ENCODE data around the gene TOR3A. TPM values are rescaled to one million over a fixed set of nuclear protein-coding genes. Genes with fewer than 3 reads are reported as not detected.

The TOR3A gene
- total and polyA plus RNA-seq, 2 of the 13 experiments (the other 11 are each of a cell fraction or from before 2014, with no cell fraction given): 14.7 to 28.4 TPM

GRCh38 chr1:179091691-179092165 is 9.9 kb downstream of the TOR3A start (continued):
- TF ChIP-seq GTF3A (CRISPR knock-in tag; conservative IDR thresholded peaks at IDR 0.05) (no peak), MYNN (CRISPR knock-in tag; IDR thresholded peaks at IDR 0.05; ENCODE audit: low read depth) (no peak), REPIN1 (CRISPR knock-in tag; IDR thresholded peaks at IDR 0.05; ENCODE audit: borderline replicate concordance, low read depth) (peak; percentile 83), HOXA9 (CRISPR knock-in tag; IDR thresholded peaks at IDR 0.05; ENCODE audit: borderline replicate concordance) (no peak), NFE2L1 (CRISPR knock-in tag; IDR thresholded peaks at IDR 0.05; ENCODE audit: borderline replicate concordance) (no peak), MAX (IDR thresholded peaks at IDR 0.05) (peak; percentile 71), ZMAT5 (CRISPR knock-in tag; IDR thresholded peaks at IDR 0.05; ENCODE audit: borderline replicate concordance, low read depth) (no peak), ZNF225 (CRISPR knock-in tag; IDR thresholded peaks at IDR 0.05) (peak; percentile 70; the same call in 1 of the 2 replicates), ZNF512B (CRISPR knock-in tag; IDR thresholded peaks at IDR 0.05; ENCODE audit: borderline replicate concordance) (no peak), SNAI1 (CRISPR knock-in tag; IDR thresholded peaks at IDR 0.05; ENCODE audit: borderline replicate concordance) (no peak), MED8 (CRISPR knock-in tag; IDR thresholded peaks at IDR 0.05; ENCODE audit: insufficient replicate concordance) (no peak), ZNF574 (CRISPR knock-in tag; IDR thresholded peaks at IDR 0.05) (peak; percentile 61), ZNF550 (CRISPR knock-in tag; IDR thresholded peaks at IDR 0.05; ENCODE audit: borderline replicate concordance) (no peak), EED (CRISPR knock-in tag; IDR thresholded peaks at IDR 0.05) (no peak), PITX1 (CRISPR knock-in tag; IDR thresholded peaks at IDR 0.05) (0 out of 2 replicates have a peak, but pooled peaks have one; percentile 12), DBP (CRISPR knock-in tag; IDR thresholded peaks at IDR 0.05; ENCODE audit: not compliant biosample characterization) (no peak), PRDM4 (CRISPR knock-in tag; IDR thresholded peaks at IDR 0.05; ENCODE audit: borderline replicate concordance) (no peak), PAWR (CRISPR knock-in tag; IDR thresholded peaks at IDR 0.05; ENCODE audit: borderline replicate concordance) (no peak), TCF7 (IDR thresholded peaks at IDR 0.05; ENCODE audit: low read depth) (no peak)

Measured in HepG2 (cell line).